Nephron progenitor cell (in vitro differentiated cells): ENCODE data around the gene ZNF845.
"Not testable (repeated sequence)": the region's sequence is repeated elsewhere in the genome, so short reads cannot be mapped to it uniquely, and the experiment has no call there.

ENCODE experiments used
- DNase-seq: peaks from one replicate; pipeline ENCODE4 v3.0.0; 2021
- H3K27ac Mint-ChIP-seq: 2 replicates; pipeline ENCODE4 v1.8.0; 2021; ENCODE audit warnings: mild to moderate bottlenecking, moderate library complexity, mixed read lengths
- H3K27me3 Mint-ChIP-seq: 2 replicates; pipeline ENCODE4 v1.8.0; 2021; ENCODE audit warnings: mild to moderate bottlenecking, low read depth, mixed read lengths; ENCODE audit not compliant: poor library complexity
- H3K36me3 Mint-ChIP-seq: 2 replicates; pipeline ENCODE4 v1.8.0; 2021; ENCODE audit warnings: low read depth, mixed read lengths
- H3K4me1 Mint-ChIP-seq: 2 replicates; pipeline ENCODE4 v1.8.0; 2021; ENCODE audit warnings: mixed read lengths
- H3K4me3 Mint-ChIP-seq: 2 replicates; pipeline ENCODE4 v1.8.0; 2021; ENCODE audit warnings: mild to moderate bottlenecking, moderate library complexity, mixed read lengths
- H3K9me3 Mint-ChIP-seq: 2 replicates; pipeline ENCODE4 v1.8.0; 2021; ENCODE audit warnings: mild to moderate bottlenecking, moderate library complexity, mixed read lengths
- TF ChIP-seq, protein P1 (sequence below): fragments of 200-600 bp; sonication (generic); IDR thresholded peaks from 2 replicates; pipeline ENCODE4 v1.5.0; 2021; ENCODE audit warnings: antibody characterized with exemption

ZNF845 gene

GRCh38 chr19:53308339-53308811 is 25.2 kb upstream of the ZNF845 start:
- Mint-ChIP-seq H3K4me1 (no peaks in the 10 kb centered on the region), H3K27me3 (peaks cover 31% of the 10 kb centered on the region), H3K4me3 (no peak overlapping the region), H3K27ac (no peak overlapping the region), H3K9me3 (peaks cover 64% of the 10 kb centered on the region), H3K36me3 (no peaks in the 10 kb centered on the region)
- no peak for DNase-seq
- TF ChIP-seq, protein P1, sequence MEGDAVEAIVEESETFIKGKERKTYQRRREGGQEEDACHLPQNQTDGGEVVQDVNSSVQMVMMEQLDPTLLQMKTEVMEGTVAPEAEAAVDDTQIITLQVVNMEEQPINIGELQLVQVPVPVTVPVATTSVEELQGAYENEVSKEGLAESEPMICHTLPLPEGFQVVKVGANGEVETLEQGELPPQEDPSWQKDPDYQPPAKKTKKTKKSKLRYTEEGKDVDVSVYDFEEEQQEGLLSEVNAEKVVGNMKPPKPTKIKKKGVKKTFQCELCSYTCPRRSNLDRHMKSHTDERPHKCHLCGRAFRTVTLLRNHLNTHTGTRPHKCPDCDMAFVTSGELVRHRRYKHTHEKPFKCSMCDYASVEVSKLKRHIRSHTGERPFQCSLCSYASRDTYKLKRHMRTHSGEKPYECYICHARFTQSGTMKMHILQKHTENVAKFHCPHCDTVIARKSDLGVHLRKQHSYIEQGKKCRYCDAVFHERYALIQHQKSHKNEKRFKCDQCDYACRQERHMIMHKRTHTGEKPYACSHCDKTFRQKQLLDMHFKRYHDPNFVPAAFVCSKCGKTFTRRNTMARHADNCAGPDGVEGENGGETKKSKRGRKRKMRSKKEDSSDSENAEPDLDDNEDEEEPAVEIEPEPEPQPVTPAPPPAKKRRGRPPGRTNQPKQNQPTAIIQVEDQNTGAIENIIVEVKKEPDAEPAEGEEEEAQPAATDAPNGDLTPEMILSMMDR = peak; percentile 28

DNA sequence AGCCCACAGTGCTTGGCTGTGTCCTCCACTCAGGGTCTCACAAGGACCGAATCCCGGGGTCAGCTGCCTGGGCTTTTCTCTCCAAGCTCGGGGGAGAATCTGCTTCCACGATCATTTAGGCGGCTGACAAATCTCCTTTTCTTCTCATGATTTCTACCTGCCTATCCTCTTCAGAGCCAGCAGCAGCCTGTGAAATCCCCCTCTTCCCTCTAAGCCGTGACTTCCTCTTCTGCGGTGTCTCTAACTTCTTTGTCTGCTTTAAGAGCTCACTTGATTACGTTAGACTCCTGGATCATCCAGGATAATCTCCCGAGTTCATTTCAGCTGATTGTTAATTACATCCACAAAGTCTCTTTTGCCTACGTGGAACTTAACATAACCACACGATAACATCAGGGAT is 22.5 kb upstream of the ZNF845 start:
- TF ChIP-seq, protein P1 = no peak
- Mint-ChIP-seq H3K9me3 (peaks cover 57% of the 10 kb centered on the region), H3K4me1 (no peaks in the 10 kb centered on the region), H3K27me3 (peaks cover 32% of the 10 kb centered on the region), H3K36me3 (no peaks in the 10 kb centered on the region), H3K4me3 (no peak overlapping the region), H3K27ac (no peak overlapping the region)
- no peak for DNase-seq

DNA sequence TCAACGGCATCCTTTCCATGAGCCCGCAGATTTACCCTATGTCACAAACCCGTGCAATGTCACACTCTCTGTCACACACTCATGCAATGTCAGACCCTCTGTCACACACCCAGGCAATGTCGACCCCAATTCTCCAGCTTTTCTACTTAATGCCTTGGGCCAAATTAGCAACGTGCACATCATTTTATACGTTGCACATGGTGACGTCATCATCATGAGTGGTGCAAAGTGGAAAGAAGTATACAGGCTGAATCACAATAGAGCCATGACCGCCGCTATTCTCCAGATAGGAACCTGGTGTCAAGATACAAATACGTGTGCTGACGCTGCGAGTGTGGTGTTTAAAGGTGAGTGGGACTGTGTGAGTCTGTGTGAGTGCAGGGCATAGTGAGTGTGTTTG is 21.7 kb upstream of the ZNF845 start:
- H3K27me3 Mint-ChIP-seq = peaks cover 31% of the 10 kb centered on the region
- H3K36me3 Mint-ChIP-seq = no peaks in the 10 kb centered on the region
- TF ChIP-seq, protein P1 = no peak
- H3K4me3 Mint-ChIP-seq = no peak overlapping the region
- H3K9me3 Mint-ChIP-seq = peaks cover 54% of the 10 kb centered on the region
- no peak for DNase-seq
- no peak overlapping the region for H3K27ac Mint-ChIP-seq
- no peaks in the 10 kb centered on the region for H3K4me1 Mint-ChIP-seq

- no peak overlapping the region for H3K27ac Mint-ChIP-seq
- TF ChIP-seq, protein P1 = no peak
- H3K4me1 Mint-ChIP-seq = peaks cover 7% of the 10 kb centered on the region
- H3K9me3 Mint-ChIP-seq = peaks cover 75% of the 10 kb centered on the region
- H3K4me3 Mint-ChIP-seq = no peak overlapping the region
- no peak for DNase-seq
- H3K27me3 Mint-ChIP-seq = peaks cover 4% of the 10 kb centered on the region
- H3K36me3 Mint-ChIP-seq = peaks cover 11% of the 10 kb centered on the region
Measured at GRCh38 chr19:53328967-53329366, 4.6 kb upstream of the ZNF845 start.

DNA sequence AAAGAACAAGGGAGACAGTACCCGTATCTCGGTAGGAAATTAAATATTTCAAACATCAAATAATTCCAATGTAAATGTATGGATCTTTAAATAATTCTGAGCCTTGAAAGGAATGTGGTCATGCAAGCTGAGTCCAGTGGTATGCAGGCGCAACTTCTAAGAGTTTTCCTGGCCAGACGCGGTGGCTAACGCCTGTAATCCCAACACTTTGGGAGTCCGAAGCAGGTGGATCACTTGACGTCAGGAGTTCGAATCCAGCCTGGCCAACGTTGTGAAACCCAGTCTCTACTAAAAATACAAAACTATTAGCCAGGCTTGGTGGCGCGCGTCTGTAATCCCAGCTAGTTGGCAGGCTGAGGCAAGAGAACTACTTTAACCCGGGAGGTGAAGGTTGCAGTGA is 1.1 kb upstream of the ZNF845 start:
- peaks cover 28% of the 10 kb centered on the region for H3K36me3 Mint-ChIP-seq
- DNase-seq = no peak
- no peak overlapping the region for H3K27ac Mint-ChIP-seq
- no peaks in the 10 kb centered on the region for H3K27me3 Mint-ChIP-seq
- H3K9me3 Mint-ChIP-seq = peaks cover 56% of the 10 kb centered on the region
- peaks cover 25% of the 10 kb centered on the region for H3K4me1 Mint-ChIP-seq
- peak overlapping the region; percentile 88 for H3K4me3 Mint-ChIP-seq
- TF ChIP-seq, protein P1 = no peak

DNA sequence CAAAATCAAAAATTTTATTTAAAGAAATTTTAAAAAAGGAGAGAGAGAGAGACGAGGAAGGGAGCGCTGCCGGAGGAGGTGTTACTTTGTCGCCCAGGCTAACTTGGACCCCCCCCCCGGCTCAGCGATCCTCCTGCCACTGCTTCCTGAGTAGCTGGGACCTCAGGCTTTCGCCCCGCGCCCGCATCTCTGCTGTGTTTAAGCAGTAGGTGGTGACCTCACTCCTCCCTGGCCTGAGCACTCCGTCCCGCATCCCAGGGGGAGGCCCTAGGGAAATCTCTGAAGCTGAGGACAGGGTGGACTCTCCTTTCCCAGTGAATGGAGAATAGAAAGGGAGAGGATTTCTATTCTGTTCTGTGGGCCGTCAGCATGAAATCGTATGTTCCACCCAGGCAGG is 485 bp upstream of the ZNF845 start:
- Mint-ChIP-seq H3K36me3 (peaks cover 32% of the 10 kb centered on the region), H3K27ac (peak overlapping the region; percentile 92), H3K4me1 (peaks cover 25% of the 10 kb centered on the region), H3K9me3 (peaks cover 51% of the 10 kb centered on the region), H3K4me3 (peak overlapping the region; percentile 88), H3K27me3 (no peaks in the 10 kb centered on the region)
- peak; percentile 55 for DNase-seq
- TF ChIP-seq, protein P1 = no peak

DNA sequence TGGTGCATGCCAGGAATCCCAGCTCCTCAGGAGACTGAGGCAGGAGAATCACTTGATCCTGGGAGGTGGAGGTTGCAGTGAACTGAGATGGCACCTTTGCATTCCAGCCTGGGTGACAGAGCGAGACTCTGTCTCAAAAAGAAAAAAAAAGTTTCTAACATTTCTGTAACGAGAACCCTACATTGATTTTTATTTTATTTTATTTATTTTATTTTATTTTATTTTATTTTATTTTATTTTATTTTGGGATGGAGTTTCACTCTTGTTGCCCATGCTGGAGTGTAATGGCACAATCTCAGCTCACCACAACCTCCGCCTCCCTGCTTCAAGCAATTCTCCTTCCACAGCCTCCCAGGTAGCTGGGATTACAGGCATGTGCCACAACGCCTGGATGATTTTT is 10.9 kb downstream of the ZNF845 start:
- DNase-seq, H3K4me3 Mint-ChIP-seq, H3K27ac Mint-ChIP-seq, H3K27me3 Mint-ChIP-seq, H3K4me1 Mint-ChIP-seq: not testable (repeated sequence)
- peaks cover 100% of the 10 kb centered on the region for H3K36me3 Mint-ChIP-seq
- peaks cover 78% of the 10 kb centered on the region for H3K9me3 Mint-ChIP-seq
